C4-2B (cell line): ENCODE measurements around the gene PRPF8.

Experiments used
- H3K27ac ChIP-seq: fragments of 450-650 bp; 2 replicates; pipeline ENCODE4 v1.5.1; 2017
- CTCF ChIP-seq: fragments of 450-650 bp; conservative IDR thresholded peaks from 2 replicates; pipeline ENCODE4 v1.5.1; 2017; ENCODE audit warnings: mild to moderate bottlenecking
- ZFX ChIP-seq: fragments of 450-650 bp; IDR thresholded peaks from 2 replicates; pipeline ENCODE4 v1.6.1; 2017

PRPF8 gene

DNA sequence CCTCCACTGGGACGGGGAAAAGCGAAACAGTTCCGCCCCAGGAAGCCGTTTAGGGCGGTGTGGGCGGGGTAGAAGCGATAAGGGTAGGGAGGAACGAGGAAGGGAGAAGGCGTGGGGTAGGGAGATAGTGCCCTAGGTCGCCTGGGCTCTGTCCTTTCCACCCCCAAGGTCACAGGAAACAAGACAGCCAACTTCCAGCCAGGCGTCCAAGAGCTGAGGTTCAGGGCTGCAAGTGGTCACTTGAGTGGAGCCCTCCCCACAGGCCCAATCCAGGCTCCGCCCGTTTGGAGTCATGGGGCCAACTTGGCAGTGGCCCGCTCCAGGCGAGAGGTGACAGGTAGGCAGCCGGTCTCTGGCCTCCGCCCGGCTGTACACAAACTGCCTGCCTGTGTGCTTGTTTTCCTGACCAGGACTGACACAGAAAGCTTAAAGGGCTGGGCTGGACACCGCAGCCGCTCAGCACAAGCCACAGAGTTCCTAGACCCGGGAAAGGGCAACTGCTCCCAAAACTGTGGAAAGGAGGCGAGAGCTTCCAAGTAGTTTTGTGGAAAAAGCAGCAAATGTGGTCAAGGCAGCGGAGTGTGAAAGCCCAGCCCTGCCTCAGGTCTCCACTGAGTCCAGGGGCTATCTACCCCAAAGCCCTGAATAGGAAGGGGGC is 34.7 kb downstream of the PRPF8 start, which contains the start of gene RILP:
RILP (minus strand) TSS at position 23 of the 658 bp plus-strand sequence. CDS start 62 bp downstream, outside the sequence.
- no peak for TF ChIP-seq CTCF
- no peak for TF ChIP-seq ZFX
- H3K27ac ChIP-seq: peak within 1 kb of the TSS; percentile 96

- H3K27ac ChIP-seq: peak overlapping the region; percentile 96
- TF ChIP-seq ZFX (0 out of 2 replicates have a peak, but pooled peaks have one; percentile 15), CTCF (peak; percentile 98)
These were observed 35.5 kb downstream of the PRPF8 start for GRCh38 chr17:1648963-1649843.

DNA sequence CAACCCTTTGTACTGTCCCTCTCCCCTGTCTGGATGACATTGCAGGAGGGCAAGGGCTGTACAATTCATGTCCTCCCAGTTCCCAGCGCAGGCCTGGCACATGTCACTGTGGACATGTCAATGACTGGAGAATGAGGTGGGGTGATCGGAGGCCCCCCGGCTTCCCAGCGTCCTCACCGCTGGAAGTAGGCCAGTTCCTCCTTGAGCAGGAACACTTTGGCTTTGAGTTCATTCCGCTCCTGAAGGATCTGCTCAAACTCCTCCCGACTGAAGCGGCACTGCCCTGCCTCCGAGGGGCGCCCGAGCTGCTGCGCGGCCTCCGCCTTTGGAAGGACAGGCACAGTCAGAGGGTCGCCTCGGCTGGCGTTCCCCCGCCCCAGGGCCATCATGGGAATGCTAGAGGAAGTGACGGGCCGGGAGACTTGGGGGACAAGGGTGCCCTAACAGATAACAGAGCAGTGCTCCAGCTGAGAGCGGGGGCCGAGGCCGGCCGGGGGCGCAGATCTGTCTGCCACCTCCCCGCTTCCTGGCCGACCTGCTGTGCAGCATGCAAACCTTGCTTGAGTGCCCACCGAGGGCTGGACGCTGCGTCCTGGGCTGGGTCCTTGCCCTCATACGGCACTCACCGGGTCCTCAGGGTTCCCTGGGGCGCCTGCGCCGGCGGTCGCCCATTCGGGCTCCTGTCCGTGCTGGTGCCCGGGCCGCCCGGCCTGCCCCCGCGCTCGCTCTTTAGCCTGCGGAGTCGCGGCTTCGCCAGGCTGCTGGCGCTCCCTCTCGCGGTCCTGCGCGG is 36.3 kb downstream of the PRPF8 start:
- TF ChIP-seq ZFX (no peak), CTCF (no peak)
- H3K27ac ChIP-seq: peak overlapping the region; percentile 96

GRCh38 chr17:1647802-1648171 is 36.9 kb downstream of the PRPF8 start:
- TF ChIP-seq CTCF (no peak), ZFX (no peak)

GRCh38 chr17:1646199-1646875 is 38.3 kb downstream of the PRPF8 start:
- H3K27ac ChIP-seq: no peak overlapping the region
- TF ChIP-seq CTCF: no peak
- no peak for TF ChIP-seq ZFX

More at GRCh38 chr17:1647802-1648171, 36.9 kb downstream of the PRPF8 start:
- no peak overlapping the region; the same call in 1 of the 2 replicates for H3K27ac ChIP-seq

GRCh38 chr17:1645207-1646171 is 39.2 kb downstream of the PRPF8 start, which contains the start of gene SCARF1:
Gene SCARF1 (minus strand): TSS chr17:1645732. CDS start chr17:1645697, 35 bp downstream.
- no peak within 1 kb of the TSS for H3K27ac ChIP-seq
- no peak for TF ChIP-seq ZFX
- TF ChIP-seq CTCF: no peak
